K562 (cell line): ENCODE measurements around the gene DEK. TPM values are rescaled to one million over a fixed set of nuclear protein-coding genes. Genes with fewer than 3 reads are reported as not detected.
A peak's percentile ranks its signal among the peaks of the same experiment; 100 is the strongest.

ENCODE experiments used
- ARID1B ChIP-seq: fragments of 450-650 bp; IDR thresholded peaks from 2 replicates; pipeline ENCODE4 v1.6.1; 2016; ENCODE audit warnings: antibody characterized with exemption, mild to moderate bottlenecking, inconsistent platforms
- CCAR2 ChIP-seq: fragments of 200-400 bp; formaldehyde crosslinking; IDR thresholded peaks from 2 replicates; pipeline ENCODE4 v1.6.1; 2017; ENCODE audit warnings: mild to moderate bottlenecking, low read depth, low read length
- ELF2 ChIP-seq: fragments of 250-450 bp; sonication (Bioruptor Pico); IDR thresholded peaks from 2 replicates; pipeline ENCODE4 v1.5.0; 2021; ENCODE audit warnings: mild to moderate bottlenecking
- HEY1 ChIP-seq: fragments of 250-450 bp; sonication (Bioruptor Pico); IDR thresholded peaks from 2 replicates; pipeline ENCODE4 v1.5.0; 2020; ENCODE audit warnings: mild to moderate bottlenecking, moderate library complexity, borderline replicate concordance
- MCM7 ChIP-seq, 2 experiments: fragments of 450-650 bp; IDR thresholded peaks; 2 replicates each; pipeline ENCODE4 v1.6.1; 2016 to 2018
- POU5F1 ChIP-seq: fragments of 150-350 bp; IDR thresholded peaks from 2 replicates; pipeline ENCODE4 v1.6.1; 2014; ENCODE audit warnings: borderline replicate concordance, low read length, low read depth, mild to moderate bottlenecking; ENCODE audit not compliant: partially characterized antibody
- STAT5A ChIP-seq: IDR thresholded peaks from 2 replicates; pipeline ENCODE4 v1.6.1; 2012; ENCODE audit warnings: low read length, inconsistent platforms, borderline replicate concordance
- ZC3H8 ChIP-seq: fragments of 450-650 bp; IDR thresholded peaks from 2 replicates; pipeline ENCODE4 v1.6.1; 2017
- polyA plus RNA-seq, 8 experiments: library from polyadenylated mRNA; depleted of rRNA in 4 of 8; stranded (reverse) in 5 of 8; unstranded in 3 of 8; fragments of >200 nt; fragmentation: Nextera tagmentation in 2 of 8; fragmentation: Illumina TruSeq in 1 of 8; extraction: Ambion mirVana in 2 of 8; extraction: Trizol in 1 of 8; gene quantifications; 2 replicates each; pipeline versions ENCODE4 v1.2.1 to v1.2.3, GENCODE V29; 2011 to 2014; ENCODE audit warnings: inconsistent platforms in 1 of 8, missing spikeins in 1 of 8
- total RNA-seq, 7 experiments: library from RNA; depleted of rRNA in 6 of 7; stranded (reverse); fragments of >200 nt in 6 of 7; fragmentation: Illumina TruSeq in 2 of 7; extraction: Trizol in 2 of 7; gene quantifications; 2 replicates each; pipeline versions ENCODE4 v1.2.1 to v1.2.3, GENCODE V29; 2011 to 2021; ENCODE audit warnings: low replicate concordance in 1 of 7
- TF ChIP-seq, protein P1 (sequence below): fragments of 450-650 bp; IDR thresholded peaks from 2 replicates; pipeline ENCODE4 v1.6.1; 2014; ENCODE audit warnings: low read depth, mild to moderate bottlenecking, moderate library complexity, borderline replicate concordance
- TF ChIP-seq, protein P2 (sequence below): sonication (generic); formaldehyde crosslinking; IDR thresholded peaks from 2 replicates; pipeline ENCODE4 v1.8.0; 2022; ENCODE audit warnings: mild to moderate bottlenecking, missing genetic modification reagents
- TF ChIP-seq, protein P3 (sequence below), 2 experiments: fragments of 450-650 bp in 1 of 2; sonication (generic) in 1 of 2; formaldehyde crosslinking in 1 of 2; IDR thresholded peaks; 2 replicates each; pipeline versions ENCODE4 v1.7.1 to v1.9.0; 2016 to 2022; ENCODE audit warnings: inconsistent platforms in 1 of 2, mild to moderate bottlenecking in 1 of 2, missing genetic modification reagents in 1 of 2

The DEK gene
- total and polyA plus RNA-seq, 9 of the 15 experiments (the other 6 are each of a cell fraction or from before 2014, with no cell fraction given) = 82.3 to 338 (median 184) TPM

- TF ChIP-seq, protein P1, sequence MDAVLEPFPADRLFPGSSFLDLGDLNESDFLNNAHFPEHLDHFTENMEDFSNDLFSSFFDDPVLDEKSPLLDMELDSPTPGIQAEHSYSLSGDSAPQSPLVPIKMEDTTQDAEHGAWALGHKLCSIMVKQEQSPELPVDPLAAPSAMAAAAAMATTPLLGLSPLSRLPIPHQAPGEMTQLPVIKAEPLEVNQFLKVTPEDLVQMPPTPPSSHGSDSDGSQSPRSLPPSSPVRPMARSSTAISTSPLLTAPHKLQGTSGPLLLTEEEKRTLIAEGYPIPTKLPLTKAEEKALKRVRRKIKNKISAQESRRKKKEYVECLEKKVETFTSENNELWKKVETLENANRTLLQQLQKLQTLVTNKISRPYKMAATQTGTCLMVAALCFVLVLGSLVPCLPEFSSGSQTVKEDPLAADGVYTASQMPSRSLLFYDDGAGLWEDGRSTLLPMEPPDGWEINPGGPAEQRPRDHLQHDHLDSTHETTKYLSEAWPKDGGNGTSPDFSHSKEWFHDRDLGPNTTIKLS = no peak
- TF ChIP-seq CCAR2 (no peak), ZC3H8 (no peak), STAT5A (no peak), POU5F1 (no peak), MCM7 (IDR thresholded peaks at IDR 0.05) (no peak), ARID1B (no peak), HEY1 (no peak), ELF2 (CRISPR knock-in tag) (no peak)
- TF ChIP-seq, protein P2, sequence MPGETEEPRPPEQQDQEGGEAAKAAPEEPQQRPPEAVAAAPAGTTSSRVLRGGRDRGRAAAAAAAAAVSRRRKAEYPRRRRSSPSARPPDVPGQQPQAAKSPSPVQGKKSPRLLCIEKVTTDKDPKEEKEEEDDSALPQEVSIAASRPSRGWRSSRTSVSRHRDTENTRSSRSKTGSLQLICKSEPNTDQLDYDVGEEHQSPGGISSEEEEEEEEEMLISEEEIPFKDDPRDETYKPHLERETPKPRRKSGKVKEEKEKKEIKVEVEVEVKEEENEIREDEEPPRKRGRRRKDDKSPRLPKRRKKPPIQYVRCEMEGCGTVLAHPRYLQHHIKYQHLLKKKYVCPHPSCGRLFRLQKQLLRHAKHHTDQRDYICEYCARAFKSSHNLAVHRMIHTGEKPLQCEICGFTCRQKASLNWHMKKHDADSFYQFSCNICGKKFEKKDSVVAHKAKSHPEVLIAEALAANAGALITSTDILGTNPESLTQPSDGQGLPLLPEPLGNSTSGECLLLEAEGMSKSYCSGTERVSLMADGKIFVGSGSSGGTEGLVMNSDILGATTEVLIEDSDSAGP (CRISPR knock-in tag) = no peak
- TF ChIP-seq, protein P3, sequence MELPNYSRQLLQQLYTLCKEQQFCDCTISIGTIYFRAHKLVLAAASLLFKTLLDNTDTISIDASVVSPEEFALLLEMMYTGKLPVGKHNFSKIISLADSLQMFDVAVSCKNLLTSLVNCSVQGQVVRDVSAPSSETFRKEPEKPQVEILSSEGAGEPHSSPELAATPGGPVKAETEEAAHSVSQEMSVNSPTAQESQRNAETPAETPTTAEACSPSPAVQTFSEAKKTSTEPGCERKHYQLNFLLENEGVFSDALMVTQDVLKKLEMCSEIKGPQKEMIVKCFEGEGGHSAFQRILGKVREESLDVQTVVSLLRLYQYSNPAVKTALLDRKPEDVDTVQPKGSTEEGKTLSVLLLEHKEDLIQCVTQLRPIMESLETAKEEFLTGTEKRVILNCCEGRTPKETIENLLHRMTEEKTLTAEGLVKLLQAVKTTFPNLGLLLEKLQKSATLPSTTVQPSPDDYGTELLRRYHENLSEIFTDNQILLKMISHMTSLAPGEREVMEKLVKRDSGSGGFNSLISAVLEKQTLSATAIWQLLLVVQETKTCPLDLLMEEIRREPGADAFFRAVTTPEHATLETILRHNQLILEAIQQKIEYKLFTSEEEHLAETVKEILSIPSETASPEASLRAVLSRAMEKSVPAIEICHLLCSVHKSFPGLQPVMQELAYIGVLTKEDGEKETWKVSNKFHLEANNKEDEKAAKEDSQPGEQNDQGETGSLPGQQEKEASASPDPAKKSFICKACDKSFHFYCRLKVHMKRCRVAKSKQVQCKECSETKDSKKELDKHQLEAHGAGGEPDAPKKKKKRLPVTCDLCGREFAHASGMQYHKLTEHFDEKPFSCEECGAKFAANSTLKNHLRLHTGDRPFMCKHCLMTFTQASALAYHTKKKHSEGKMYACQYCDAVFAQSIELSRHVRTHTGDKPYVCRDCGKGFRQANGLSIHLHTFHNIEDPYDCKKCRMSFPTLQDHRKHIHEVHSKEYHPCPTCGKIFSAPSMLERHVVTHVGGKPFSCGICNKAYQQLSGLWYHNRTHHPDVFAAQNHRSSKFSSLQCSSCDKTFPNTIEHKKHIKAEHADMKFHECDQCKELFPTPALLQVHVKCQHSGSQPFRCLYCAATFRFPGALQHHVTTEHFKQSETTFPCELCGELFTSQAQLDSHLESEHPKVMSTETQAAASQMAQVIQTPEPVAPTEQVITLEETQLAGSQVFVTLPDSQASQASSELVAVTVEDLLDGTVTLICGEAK (IDR thresholded peaks at IDR 0.05) = peak; percentile 71
- TF ChIP-seq, protein P3 (CRISPR knock-in tag; IDR thresholded peaks at IDR 0.05) = no peak
These were observed 712 bp downstream of the DEK start (continued) for GRCh38 chr6:18263418-18264218.
